HG03558 (cell line): Measurements from ENCODE around the gene RAET1G.
"Not testable (repeated sequence)": the region's sequence is repeated elsewhere in the genome, so short reads cannot be mapped to it uniquely, and the experiment has no call there.

Experiments
- ATAC-seq: cut with Tn5 transposase; IDR thresholded peaks from one replicate; pipeline ENCODE4 v1.9.1; 2021; ENCODE audit warnings: moderate number of reproducible peaks; ENCODE audit not compliant: unreplicated experiment; ENCODE audit errors: extremely low read depth

The RAET1G gene

DNA sequence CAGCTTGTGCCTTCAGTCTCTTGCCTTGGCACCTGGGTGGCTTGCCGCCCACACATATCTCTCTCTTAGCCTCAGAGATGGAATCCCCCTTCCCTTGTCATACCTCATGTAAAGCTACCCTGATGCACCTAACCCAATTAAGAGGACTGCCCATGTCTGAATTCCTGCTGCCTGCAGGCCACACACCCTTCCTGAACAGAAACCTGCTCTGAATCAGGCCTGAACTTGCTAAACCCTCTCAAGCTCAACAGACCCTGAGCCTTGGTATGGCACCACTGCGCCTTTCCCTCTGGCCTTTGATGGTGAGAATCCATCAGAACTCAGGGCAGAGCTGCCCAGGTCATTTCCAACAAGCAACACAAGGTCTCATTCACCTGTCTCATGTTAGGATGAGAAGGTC, 5.2 kb downstream of the RAET1G start:
- no peak for ATAC-seq

DNA sequence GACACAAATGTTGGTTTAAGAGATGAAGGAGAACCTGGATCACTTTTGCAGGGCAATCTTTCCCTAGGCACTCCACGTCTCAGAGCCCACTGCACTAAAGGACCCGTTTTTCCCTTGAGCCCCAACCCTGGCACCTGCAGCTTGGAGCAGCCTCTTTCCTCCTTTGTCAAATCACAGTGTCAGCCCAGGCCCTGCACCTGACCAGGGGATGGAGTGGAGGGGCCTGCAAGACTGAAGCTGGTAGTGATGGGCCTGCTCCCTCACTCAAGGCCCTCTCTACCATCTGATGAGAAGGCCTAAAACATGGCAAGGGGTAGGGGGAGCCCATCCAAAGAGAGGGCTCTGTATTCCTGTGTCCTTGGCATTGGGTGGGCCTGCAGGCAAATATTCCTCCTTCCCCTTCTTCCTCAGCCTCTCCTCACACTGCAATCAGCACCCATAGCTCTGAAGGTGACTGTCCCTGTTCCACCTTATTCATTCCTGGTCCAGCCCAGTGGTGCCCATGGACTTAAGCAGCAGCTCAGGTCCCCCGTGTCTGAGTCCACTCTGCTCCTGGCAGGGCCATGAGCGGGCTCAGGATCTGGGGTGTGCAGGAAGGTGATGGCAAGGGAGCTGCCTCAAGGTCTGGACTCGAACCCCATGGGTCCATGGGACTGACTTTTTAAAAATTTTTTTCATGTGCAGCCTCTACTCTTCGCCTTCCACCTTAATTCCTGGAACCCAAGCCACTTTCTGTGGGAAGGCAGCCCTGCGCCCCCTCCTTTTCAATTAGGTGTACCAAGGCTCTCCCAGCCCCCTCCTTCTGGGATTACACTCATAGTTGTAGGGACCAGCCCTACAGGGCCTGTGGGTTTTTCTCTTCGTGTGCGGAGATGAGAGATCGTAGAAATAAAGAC, 6.7 kb downstream of the RAET1G start:
- ATAC-seq: no peak

DNA sequence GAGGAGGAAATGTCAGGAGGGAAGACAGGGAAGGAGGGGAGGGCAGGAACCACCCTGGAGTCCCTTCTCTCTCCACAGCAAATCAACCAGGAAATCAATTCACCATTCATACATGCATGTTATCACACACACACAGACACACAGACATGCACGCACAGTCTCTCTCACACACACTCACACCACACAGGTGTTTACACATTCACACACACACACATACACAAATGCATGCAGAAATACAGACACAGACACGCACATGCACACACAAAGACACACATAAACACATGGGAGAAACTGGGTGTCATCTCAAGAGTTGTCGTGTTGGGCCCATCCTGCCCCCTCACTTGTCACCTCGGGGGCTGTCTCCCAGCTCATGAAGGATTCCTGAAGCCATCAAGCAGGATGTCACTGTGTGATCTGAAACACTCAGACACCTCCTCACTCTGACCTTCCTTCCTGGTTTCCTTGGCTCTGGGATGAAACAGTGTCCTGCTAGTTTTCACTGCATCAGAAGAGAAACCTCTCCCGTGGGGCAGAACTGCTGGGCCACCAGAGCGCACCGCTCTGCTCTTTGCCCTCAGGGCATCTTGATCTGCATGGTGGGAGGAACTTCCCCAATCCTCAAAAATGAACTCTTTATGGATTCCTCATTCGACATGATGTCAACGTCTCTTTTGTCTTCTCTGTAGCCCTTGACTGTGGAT, 9.2 kb downstream of the RAET1G start:
- ATAC-seq: no peak

- ATAC-seq: no peak
Measured at GRCh38 chr6:149913085-149913484, 9.8 kb downstream of the RAET1G start.

GRCh38 chr6:149912680-149913079, 10.2 kb downstream of the RAET1G start:
- not testable (repeated sequence) for ATAC-seq

DNA sequence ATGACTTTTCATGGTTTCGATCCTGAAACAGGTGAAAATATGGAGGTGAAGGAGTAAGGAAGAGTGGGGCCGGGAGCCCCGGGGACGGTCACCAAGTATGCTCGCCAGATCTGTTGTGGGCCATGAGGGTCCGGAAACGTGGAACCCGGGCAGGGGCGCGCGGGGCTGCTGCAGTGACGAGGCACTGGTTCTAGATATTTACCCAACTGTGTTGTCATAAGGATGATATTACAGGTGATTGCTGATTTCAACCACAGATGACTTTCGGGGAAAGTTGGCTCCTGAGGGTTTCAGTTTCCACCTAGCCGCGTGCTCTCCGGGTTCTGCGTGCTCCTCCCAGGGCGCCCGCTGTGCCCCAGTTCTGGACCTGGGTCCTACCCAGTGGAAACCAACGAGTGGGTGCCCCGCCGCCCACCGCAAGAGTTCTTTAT, 12.2 kb downstream of the RAET1G start:
- ATAC-seq: no peak

DNA sequence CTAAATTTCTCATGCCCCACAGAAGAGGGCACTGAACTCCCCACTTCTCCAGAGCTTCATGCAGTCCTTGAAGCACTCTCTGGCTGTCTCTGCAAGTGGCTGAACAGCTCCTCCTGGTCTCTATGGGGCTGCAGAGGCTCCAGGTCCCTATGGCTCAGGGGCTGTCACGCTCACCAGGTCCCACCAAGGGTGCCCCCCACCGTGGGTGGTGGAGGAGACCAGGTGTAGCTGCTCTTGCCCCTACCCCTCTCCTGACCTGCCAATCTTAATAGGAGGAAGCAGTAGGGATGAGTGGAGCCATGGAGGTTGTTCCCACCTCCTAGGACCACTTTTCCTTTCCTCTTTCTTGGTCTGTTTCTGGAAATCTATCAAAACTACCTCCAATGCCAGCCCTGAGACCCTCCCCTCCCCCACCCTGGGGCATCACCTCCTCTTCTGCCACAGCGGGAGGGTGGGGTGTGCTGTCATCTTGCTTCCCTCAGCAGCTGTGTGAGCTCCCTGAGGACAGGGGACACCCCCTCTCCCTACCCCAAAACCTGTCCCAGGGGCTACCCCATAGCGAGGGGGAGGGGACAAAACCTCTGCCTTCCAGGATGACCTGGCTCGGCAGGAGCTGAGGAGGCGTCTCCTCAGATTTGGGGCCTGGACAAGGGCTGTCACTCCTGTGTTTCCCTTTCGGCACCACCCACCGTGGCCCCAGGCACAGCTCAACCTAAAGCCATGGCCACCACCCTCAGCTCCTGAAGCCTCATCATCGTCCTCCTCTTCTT, 13.0 kb downstream of the RAET1G start:
- ATAC-seq: no peak

DNA sequence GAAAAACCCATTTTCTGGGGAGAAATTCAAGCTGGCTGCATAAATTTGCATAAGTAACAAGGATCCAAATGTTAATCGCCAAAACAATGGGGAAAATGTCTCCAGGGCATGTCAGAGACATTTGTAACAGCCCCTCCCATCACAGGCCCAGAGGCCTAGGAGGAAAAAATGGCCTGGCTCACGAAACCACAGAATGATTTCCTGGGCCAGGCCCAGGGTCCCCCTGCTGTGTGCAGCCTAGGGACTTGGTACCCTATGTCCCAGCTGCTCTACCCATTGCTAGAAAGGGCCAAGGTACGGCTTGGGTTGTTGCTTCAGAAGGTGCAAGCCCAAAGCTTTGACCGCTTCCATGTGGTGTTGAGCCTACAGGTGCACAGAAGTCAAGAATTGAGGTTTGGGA, 14.4 kb downstream of the RAET1G start:
- not testable (repeated sequence) for ATAC-seq

- ATAC-seq: no peak
Measured at GRCh38 chr6:149907317-149907716, 15.6 kb downstream of the RAET1G start.

- no peak for ATAC-seq
Measured at GRCh38 chr6:149906405-149906804, 16.5 kb downstream of the RAET1G start.

DNA sequence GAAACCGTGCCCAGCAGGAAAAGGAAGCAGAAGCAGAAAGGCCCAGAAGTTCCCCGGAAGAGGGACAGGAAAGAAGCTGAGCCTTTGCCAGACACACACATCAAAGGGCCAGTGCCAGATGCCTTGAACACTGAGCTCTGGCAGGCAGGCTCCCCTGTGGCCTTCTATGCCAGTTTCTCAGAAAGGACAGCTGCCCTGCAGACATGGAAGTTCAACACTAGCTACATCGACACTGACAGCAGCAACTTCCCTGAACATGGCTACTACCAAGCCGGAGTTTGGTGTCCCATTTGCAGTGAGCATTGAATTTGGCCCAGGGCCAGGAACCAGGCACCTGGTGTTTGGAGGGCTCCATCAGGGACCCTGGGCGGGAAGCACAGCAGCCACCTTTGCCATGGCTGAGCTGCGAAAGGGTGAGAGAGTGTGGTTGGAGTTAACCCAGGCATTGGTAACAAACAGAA, 17.0 kb downstream of the RAET1G start:
- no peak for ATAC-seq

- no peak for ATAC-seq
Measured at GRCh38 chr6:149905371-149905910, 17.5 kb downstream of the RAET1G start.

DNA sequence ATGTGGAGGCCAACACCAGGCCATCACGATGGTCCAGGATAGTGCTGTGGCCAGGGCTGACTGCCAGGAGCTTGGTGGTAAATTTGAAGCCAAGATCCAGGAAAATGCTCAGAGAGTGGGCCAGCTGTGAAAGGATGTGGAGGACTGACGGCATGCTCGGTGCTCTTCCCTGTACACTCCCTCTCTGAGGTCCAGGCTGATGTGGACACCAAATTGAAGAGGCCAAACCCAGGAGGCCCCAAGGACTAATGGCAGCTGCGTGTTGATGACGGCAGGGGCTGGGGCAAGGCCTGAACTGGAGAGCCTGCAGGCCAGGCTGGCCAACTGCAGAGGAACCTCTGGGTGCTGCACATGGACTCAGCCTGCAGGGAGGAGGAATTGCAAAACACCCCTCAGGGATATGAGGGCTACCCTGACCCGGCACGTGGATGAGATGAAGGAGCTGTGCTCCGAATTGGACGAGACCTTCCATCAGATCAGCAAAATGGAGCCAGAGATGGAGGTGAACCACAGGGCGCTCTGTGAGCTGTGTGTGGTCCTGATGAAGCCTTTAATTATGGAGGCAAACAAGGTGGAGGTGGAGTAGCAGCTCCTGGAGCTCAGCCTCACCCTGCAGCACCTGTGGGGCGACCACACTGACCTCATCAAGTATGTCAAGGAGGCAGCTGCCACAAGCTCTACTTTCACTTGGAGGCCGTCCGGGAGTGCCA, 18.1 kb downstream of the RAET1G start:
- ATAC-seq: no peak

- ATAC-seq: no peak
Measured at GRCh38 chr6:149903938-149904611, 18.8 kb downstream of the RAET1G start.

DNA sequence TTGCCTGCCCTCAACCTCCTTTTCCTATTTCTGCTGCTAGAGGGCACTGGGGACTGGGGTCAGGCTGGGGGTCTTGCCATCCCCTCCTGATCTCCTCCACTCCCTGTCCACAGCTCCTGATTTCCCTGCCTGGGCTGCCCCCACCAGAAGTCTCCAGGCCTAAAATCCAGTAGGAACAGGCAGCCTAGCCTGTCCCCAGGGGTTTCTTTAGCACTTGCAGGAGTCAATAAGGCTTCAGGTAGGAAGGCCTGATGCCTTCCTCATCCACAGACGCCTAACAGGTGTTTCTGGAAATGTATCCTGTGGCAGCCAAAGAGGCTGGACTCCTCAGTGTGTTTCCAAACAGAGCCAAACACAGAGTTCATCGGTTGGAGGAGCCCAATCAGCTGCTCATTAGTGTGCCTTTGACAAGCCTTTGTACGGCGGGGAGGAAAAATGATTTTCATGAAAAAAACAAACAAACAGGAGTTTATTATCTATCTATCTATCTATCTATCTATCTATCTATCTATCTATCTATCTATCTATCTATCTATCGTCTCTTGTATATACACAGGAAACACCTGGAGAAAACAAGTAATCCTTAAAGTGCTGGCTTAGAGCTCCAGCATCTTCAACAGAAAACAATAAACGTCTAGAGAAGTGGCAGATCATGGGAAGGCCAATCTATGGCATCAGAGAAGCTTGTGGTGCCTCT, 21.3 kb downstream of the RAET1G start:
- no peak for ATAC-seq

DNA sequence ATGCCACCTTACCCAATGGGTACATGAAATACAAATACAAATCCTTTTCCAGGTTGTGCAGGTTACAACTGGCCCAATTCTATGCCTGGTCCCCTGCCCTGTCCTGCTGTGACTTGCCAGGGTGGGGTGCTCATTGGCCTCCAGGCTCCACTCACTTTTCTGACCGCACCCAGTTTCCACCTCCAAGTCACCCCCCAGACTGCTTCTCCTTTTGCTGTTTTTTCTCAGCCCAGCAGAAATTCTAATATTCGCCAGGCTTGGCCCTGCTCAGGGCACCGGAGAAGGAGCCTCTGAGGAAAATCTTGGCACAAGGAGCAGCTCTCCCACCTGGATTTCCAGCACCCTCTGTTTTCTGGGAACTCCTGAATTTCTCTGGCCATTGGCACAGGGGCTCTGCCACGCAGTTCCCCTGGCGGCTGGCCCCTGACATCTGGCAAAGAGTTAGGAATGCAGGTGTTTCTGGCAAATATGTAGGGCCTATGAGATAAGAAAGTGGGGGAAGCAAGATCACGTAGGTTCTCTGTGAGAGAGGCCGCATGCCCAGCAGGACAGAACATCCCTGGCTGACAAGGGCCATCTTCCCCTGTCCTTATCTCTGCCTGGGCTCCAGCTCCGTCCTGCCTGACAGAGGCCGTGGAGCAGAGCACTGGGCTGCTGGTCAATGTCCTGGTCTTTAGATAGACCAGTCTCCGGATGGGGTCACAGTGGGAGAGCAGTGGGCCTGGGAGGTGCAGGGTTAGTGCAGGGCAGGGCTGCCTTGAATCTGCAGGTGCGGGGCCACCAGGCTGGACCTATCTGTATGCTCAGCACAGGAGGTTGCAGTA, 22.1 kb downstream of the RAET1G start:
- no peak for ATAC-seq

- ATAC-seq: no peak
Measured at GRCh38 chr6:149899926-149900619, 22.8 kb downstream of the RAET1G start.
